SK-N-SH (cell line): ENCODE results near the gene ZFYVE9. TPM values are rescaled to one million over a fixed set of nuclear protein-coding genes. Genes with fewer than 3 reads are reported as not detected.

Experiments used
- CTCF ChIA-PET: fragments of 300-600, 350-600 bp; formaldehyde crosslinking; extraction: SDS; loops from one replicate; lab custom pipeline; 2021; lab: Yijun Ruan, JAX
- POLR2A ChIA-PET: fragments of 350-600 bp; sonication (Branson Sonifier 250); formaldehyde crosslinking; extraction: SDS; loops from one replicate; lab custom pipeline; 2020; ENCODE audit warnings: antibody characterized with exemption, inconsistent platforms; lab: Yijun Ruan, JAX
- DNase-seq: peaks from one replicate; pipeline ENCODE4 v3.0.0; 2012
- H2AFZ ChIP-seq: fragments of 200-600 bp; sonication (generic); 2 replicates; pipeline ENCODE4 v1.8.1; 2016; ENCODE audit warnings: antibody characterized with exemption, mild to moderate bottlenecking, low read depth
- H3F3A ChIP-seq: fragments of 200-600 bp; sonication (generic); replicated peaks from 2 replicates; pipeline ENCODE3; 2016; ENCODE audit warnings: antibody characterized with exemption, mild to moderate bottlenecking; ENCODE audit not compliant: insufficient read depth
- H3K27ac ChIP-seq, 2 experiments: fragments of 200-500 bp in 1 of 2; fragments of 200-600 bp in 1 of 2; sonication (Bioruptor generic) in 1 of 2; sonication (generic), shearing (Covaris generic) in 1 of 2; 2 replicates each; pipeline versions ENCODE4 v1.5.1 to v1.6.1; 2014 to 2016; ENCODE audit warnings: low read depth in 2 of 2, inconsistent platforms in 1 of 2, low read length in 1 of 2, mild to moderate bottlenecking in 1 of 2, mixed read lengths in 1 of 2
- H3K27me3 ChIP-seq: fragments of 200-600 bp; sonication (generic), shearing (Covaris generic); 2 replicates; pipeline ENCODE4 v1.6.1; 2016; ENCODE audit warnings: mixed run types; ENCODE audit not compliant: insufficient read depth
- H3K36me3 ChIP-seq, 2 experiments: fragments of 200-500 bp in 1 of 2; fragments of 200-600 bp in 1 of 2; sonication (Bioruptor generic) in 1 of 2; sonication (generic) in 1 of 2; replicated peaks in 1 of 2; 2 replicates each; pipeline versions ENCODE3 to v1.5.1; 2014 to 2016; ENCODE audit warnings: low read length in 1 of 2, mild to moderate bottlenecking in 1 of 2; ENCODE audit not compliant: insufficient read depth in 2 of 2, control insufficient read depth in 1 of 2
- H3K4me1 ChIP-seq, 2 experiments: fragments of 200-500 bp in 1 of 2; fragments of 200-600 bp in 1 of 2; sonication (Bioruptor generic) in 1 of 2; sonication (generic), shearing (Covaris generic) in 1 of 2; 2 replicates each; pipeline versions ENCODE4 v1.5.1 to v1.6.1; 2014 to 2016; ENCODE audit warnings: low read depth in 1 of 2, low read length in 1 of 2, mixed run types in 1 of 2; ENCODE audit not compliant: insufficient read depth in 2 of 2, control insufficient read depth in 1 of 2
- H3K4me2 ChIP-seq: fragments of 200-600 bp; sonication (generic), shearing (Covaris generic); 2 replicates; pipeline ENCODE4 v1.6.1; 2017; ENCODE audit warnings: mixed run types
- H3K4me3 ChIP-seq, 2 experiments: fragments of 200-500 bp in 1 of 2; fragments of 200-600 bp in 1 of 2; sonication (Bioruptor generic) in 1 of 2; sonication (generic), shearing (Covaris generic) in 1 of 2; 2 replicates each; pipeline versions ENCODE4 v1.5.1 to v1.8.1; 2014 to 2016; ENCODE audit warnings: low read depth in 2 of 2, inconsistent platforms in 1 of 2, low read length in 1 of 2, mild to moderate bottlenecking in 1 of 2, mixed read lengths in 1 of 2, moderate library complexity in 1 of 2
- H3K79me2 ChIP-seq: fragments of 200-600 bp; sonication (generic); 2 replicates; pipeline ENCODE4 v1.8.1; 2017; ENCODE audit warnings: mild to moderate bottlenecking; ENCODE audit not compliant: insufficient read depth
- H3K9ac ChIP-seq: fragments of 200-600 bp; sonication (generic); 2 replicates; pipeline ENCODE4 v1.6.1; 2017; ENCODE audit warnings: mixed run types
- H3K9me2 ChIP-seq: fragments of 200-600 bp; sonication (generic); 2 replicates; pipeline ENCODE4 v1.6.1; 2017; ENCODE audit warnings: mixed run types
- H3K9me3 ChIP-seq: fragments of 200-600 bp; sonication (generic); 2 replicates; pipeline ENCODE4 v1.6.1; 2017; ENCODE audit warnings: mixed run types, mild to moderate bottlenecking, moderate library complexity
- H4K20me1 ChIP-seq: fragments of 200-600 bp; sonication (generic); 2 replicates; pipeline ENCODE4 v1.6.1; 2017; ENCODE audit warnings: mild to moderate bottlenecking, mixed run types; ENCODE audit not compliant: insufficient read depth
- CHD2 ChIP-seq: fragments of 150-350 bp; IDR thresholded peaks from 2 replicates; pipeline ENCODE4 v1.6.1; 2018; ENCODE audit warnings: low read length; ENCODE audit not compliant: partially characterized antibody
- EP300 ChIP-seq, 2 experiments: IDR thresholded peaks; 2 replicates each; pipeline versions ENCODE4 v1.4.0 to v1.6.1; 2012; ENCODE audit warnings: borderline replicate concordance in 1 of 2, low read depth in 1 of 2, low read length in 1 of 2
- GABPA ChIP-seq: IDR thresholded peaks from 2 replicates; pipeline ENCODE4 v1.4.0; 2012; ENCODE audit warnings: low read depth, mild to moderate bottlenecking
- JUND ChIP-seq: IDR thresholded peaks from 2 replicates; pipeline ENCODE4 v1.4.0; 2012
- MXI1 ChIP-seq: IDR thresholded peaks from 2 replicates; pipeline ENCODE4 v1.6.1; 2012; ENCODE audit warnings: mild to moderate bottlenecking, low read depth, low read length, improper control_type of control experiment
- RAD21 ChIP-seq: IDR thresholded peaks from 2 replicates; pipeline ENCODE4 v1.6.1; 2012; ENCODE audit warnings: mild to moderate bottlenecking, low read length
- RXRA ChIP-seq: IDR thresholded peaks from 2 replicates; pipeline ENCODE4 v1.4.0; 2012; ENCODE audit warnings: low read depth, mild to moderate bottlenecking, borderline replicate concordance
- TAF1 ChIP-seq: IDR thresholded peaks from 2 replicates; pipeline ENCODE4 v1.6.1; 2012; ENCODE audit warnings: low read depth, mild to moderate bottlenecking, low read length, moderate library complexity, borderline replicate concordance
- TCF12 ChIP-seq: IDR thresholded peaks from 2 replicates; pipeline ENCODE4 v1.4.0; 2012
- TEAD4 ChIP-seq: IDR thresholded peaks from 2 replicates; pipeline ENCODE4 v1.4.0; 2012; ENCODE audit warnings: mild to moderate bottlenecking, borderline replicate concordance; ENCODE audit not compliant: insufficient read depth
- WGBS: methylation state at CpG from one replicate; pipeline ENCODE4 v1.1.6; 2017; ENCODE audit warnings: low lambda C conversion rate; 5-methylcytosine and 5-hydroxymethylcytosine counted together
- polyA plus RNA-seq, 3 experiments: library from polyadenylated mRNA; depleted of rRNA; stranded (reverse); fragments of >200 nt; gene quantifications; 2 replicates each; pipeline ENCODE4 v1.2.3, GENCODE V29; 2012
- TF ChIP-seq, protein P1 (sequence below): IDR thresholded peaks from 2 replicates; pipeline ENCODE4 v1.6.1; 2012; ENCODE audit warnings: mild to moderate bottlenecking, low read depth, low read length, moderate library complexity
- TF ChIP-seq, protein P2 (sequence below): fragments of 150-350 bp; IDR thresholded peaks from 2 replicates; pipeline ENCODE4 v1.6.1; 2016; ENCODE audit warnings: mild to moderate bottlenecking, low read depth, low read length
- TF ChIP-seq, protein P3 (sequence below): IDR thresholded peaks from 2 replicates; pipeline ENCODE4; 2012
- TF ChIP-seq, protein P4 (sequence below): fragments of 150-350 bp; IDR thresholded peaks from 2 replicates; pipeline ENCODE4 v1.6.1; 2017; ENCODE audit warnings: antibody characterized with exemption, low read length, low read depth, borderline replicate concordance

ZFYVE9 gene
- polyA plus RNA-seq, 1 of the 3 experiments (the other 2 are of a cell fraction), result 4.1 TPM

DNA sequence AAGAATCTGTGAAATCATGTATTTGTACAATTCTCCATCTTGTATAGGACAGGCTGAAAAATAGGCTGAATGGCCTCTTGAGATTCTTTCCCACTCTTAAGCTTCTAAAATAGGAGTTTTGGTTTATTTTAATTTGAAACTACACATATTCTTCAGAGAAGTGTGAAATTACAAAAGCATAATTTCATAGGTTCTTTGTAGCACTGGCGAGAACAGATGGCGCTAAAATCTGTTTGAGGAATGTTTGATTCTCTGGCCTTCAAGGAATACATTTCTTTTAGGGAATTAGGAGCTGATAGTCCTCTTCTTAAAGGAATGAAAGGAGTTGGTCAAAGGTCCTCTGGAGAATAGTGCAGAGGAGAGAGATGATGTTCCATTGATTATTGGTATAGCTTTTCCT lies 179.2 kb downstream of the ZFYVE9 start:
- TF ChIP-seq RXRA (no peak), JUND (no peak), RAD21 (no peak), TCF12 (no peak), TAF1 (no peak), TEAD4 (no peak), MXI1 (no peak), GABPA (no peak), EP300 (IDR thresholded peaks at IDR 0.05; ENCODE audit: borderline replicate concordance in 1 of 2, low read depth in 1 of 2, low read length in 1 of 2) (no peak), CHD2 (no peak)
- TF ChIP-seq, protein P1, sequence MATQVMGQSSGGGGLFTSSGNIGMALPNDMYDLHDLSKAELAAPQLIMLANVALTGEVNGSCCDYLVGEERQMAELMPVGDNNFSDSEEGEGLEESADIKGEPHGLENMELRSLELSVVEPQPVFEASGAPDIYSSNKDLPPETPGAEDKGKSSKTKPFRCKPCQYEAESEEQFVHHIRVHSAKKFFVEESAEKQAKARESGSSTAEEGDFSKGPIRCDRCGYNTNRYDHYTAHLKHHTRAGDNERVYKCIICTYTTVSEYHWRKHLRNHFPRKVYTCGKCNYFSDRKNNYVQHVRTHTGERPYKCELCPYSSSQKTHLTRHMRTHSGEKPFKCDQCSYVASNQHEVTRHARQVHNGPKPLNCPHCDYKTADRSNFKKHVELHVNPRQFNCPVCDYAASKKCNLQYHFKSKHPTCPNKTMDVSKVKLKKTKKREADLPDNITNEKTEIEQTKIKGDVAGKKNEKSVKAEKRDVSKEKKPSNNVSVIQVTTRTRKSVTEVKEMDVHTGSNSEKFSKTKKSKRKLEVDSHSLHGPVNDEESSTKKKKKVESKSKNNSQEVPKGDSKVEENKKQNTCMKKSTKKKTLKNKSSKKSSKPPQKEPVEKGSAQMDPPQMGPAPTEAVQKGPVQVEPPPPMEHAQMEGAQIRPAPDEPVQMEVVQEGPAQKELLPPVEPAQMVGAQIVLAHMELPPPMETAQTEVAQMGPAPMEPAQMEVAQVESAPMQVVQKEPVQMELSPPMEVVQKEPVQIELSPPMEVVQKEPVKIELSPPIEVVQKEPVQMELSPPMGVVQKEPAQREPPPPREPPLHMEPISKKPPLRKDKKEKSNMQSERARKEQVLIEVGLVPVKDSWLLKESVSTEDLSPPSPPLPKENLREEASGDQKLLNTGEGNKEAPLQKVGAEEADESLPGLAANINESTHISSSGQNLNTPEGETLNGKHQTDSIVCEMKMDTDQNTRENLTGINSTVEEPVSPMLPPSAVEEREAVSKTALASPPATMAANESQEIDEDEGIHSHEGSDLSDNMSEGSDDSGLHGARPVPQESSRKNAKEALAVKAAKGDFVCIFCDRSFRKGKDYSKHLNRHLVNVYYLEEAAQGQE, result no peak
- TF ChIP-seq, protein P2, sequence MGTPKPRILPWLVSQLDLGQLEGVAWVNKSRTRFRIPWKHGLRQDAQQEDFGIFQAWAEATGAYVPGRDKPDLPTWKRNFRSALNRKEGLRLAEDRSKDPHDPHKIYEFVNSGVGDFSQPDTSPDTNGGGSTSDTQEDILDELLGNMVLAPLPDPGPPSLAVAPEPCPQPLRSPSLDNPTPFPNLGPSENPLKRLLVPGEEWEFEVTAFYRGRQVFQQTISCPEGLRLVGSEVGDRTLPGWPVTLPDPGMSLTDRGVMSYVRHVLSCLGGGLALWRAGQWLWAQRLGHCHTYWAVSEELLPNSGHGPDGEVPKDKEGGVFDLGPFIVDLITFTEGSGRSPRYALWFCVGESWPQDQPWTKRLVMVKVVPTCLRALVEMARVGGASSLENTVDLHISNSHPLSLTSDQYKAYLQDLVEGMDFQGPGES, result no peak
- TF ChIP-seq, protein P3, sequence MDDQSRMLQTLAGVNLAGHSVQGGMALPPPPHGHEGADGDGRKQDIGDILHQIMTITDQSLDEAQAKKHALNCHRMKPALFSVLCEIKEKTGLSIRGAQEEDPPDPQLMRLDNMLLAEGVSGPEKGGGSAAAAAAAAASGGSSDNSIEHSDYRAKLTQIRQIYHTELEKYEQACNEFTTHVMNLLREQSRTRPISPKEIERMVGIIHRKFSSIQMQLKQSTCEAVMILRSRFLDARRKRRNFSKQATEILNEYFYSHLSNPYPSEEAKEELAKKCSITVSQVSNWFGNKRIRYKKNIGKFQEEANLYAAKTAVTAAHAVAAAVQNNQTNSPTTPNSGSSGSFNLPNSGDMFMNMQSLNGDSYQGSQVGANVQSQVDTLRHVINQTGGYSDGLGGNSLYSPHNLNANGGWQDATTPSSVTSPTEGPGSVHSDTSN, result no peak
- TF ChIP-seq, protein P4, sequence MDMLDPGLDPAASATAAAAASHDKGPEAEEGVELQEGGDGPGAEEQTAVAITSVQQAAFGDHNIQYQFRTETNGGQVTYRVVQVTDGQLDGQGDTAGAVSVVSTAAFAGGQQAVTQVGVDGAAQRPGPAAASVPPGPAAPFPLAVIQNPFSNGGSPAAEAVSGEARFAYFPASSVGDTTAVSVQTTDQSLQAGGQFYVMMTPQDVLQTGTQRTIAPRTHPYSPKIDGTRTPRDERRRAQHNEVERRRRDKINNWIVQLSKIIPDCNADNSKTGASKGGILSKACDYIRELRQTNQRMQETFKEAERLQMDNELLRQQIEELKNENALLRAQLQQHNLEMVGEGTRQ, result no peak
- WGBS, result 94% methylated on average over 2 of the region's 2 CpGs
- Histone ChIP-seq H3K79me2 (no peaks in the 10 kb centered on the region), H3K9me3 (no peaks in the 10 kb centered on the region), H3K9ac (no peak overlapping the region), H3K9me2 (no peaks in the 10 kb centered on the region), H4K20me1 (no peaks in the 10 kb centered on the region), H3F3A (peaks cover 7% of the 10 kb centered on the region), H2AFZ (no peak overlapping the region), H3K4me2 (no peak overlapping the region), H3K4me3 (no peak overlapping the region), H3K4me1 (no peaks in the 10 kb centered on the region), H3K36me3 (peaks cover 0 to 3% of the 10 kb centered on the region in 2 experiments), H3K27ac (no peak overlapping the region), H3K27me3 (no peaks in the 10 kb centered on the region)
- CTCF ChIA-PET, result no interaction called here
- DNase-seq, result no peak
- POLR2A ChIA-PET, result no interaction called here
